COLO829 (cell line): ENCODE results near the gene ZNF420.

Source experiments
- DNase-seq: peaks from one replicate; pipeline ENCODE4 v3.0.0; 2012; ENCODE audit warnings: low spot score

Gene ZNF420

DNA sequence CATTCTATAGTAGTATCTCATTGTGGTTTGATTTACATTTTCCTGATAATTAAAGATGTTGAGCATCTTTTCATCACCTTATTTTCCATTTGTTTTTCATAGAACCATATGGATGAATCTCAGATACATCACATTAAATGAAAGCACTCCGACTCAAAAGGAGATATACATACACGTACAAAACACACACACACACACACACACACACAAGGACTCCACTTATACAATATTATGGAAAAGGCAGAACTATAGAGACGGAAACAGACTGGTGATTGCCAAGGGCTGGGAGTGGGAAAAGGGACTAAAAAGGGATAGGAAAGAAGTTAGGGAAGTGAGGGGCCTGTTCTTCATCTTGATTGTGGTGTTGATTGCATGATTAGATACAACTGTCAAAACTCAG, 70.0 kb downstream of the ZNF420 start:
- DNase-seq: no peak

DNA sequence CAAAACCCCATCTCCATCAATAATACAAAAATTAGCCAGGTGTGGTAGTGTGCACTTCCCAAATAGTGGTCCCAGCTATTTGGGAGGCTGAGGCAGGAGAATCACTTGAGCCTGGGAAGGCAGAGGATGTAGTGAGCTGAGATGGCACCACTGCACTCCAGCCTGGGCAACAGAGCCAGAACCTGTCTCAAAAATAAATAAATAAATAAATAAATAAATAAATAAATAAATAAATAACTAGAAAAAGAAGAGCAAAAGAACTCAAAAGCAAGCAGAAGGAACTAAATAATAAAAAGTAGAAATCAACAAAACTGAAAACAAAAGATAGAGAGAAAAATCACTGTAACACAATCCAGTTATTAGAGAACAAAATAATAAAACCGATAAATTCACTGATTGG, 81.9 kb downstream of the ZNF420 start:
- DNase-seq: no peak

GRCh38 chr19:37165635-37166034, 87.4 kb downstream of the ZNF420 start:
- no peak for DNase-seq

GRCh38 chr19:37172368-37173366, 94.4 kb downstream of the ZNF420 start, which contains the start of gene ZNF585A:
Gene ZNF585A, minus strand, starts transcription at chr19:37172695. Its CDS starts 2,785 bp downstream, at chr19:37169910.
- peak; percentile 87 for DNase-seq
